Measurements from ENCODE around the gene TNPO2. TPM values are rescaled to one million over a fixed set of nuclear protein-coding genes. Genes with fewer than 3 reads are reported as not detected.

Gene TNPO2
- total RNA-seq (2021) (90.9 to 105 TPM (median 94.4 TPM) in 3 replicates), Bru-seq, nascent RNA (percentile 78 among the genes with signal in this experiment)
- long read RNA-seq, experiment 1, partial matches to known transcripts = 6 of 30 reads
- long read RNA-seq, experiment 1, other reads (novel, unspliced or antisense) = 23 of 30 reads
- long read RNA-seq, experiment 2, full-length matches to known transcripts = 2 of 34 reads
- long read RNA-seq, experiment 2, partial matches to known transcripts = 5 of 34 reads
- long read RNA-seq, experiment 2, other reads (novel, unspliced or antisense) = 27 of 34 reads
- long read RNA-seq, experiment 3, partial matches to known transcripts = 1 of 1 reads
- long read RNA-seq, experiment 3, other reads (novel, unspliced or antisense) = 0 of 1 reads

- Mint-ChIP-seq H3K27ac (peak within 1 kb of the TSS; percentile 99), H3K36me3 (peaks cover 10% of the 10 kb centered on the region), H3K4me1 (peaks cover 23% of the 10 kb centered on the region), H3K9me3 (no peaks in the 10 kb centered on the region), H3K4me3 (peak within 1 kb of the TSS; percentile 93), H3K27me3 (ENCODE audit: low read depth) (no peaks in the 10 kb centered on the region)
- ChIA-PET POLR2A (interaction anchor here (1.1 to 5.4 kb wide), 4 partner anchors 12 to 161 kb away, joined by 3 to 44 read pairs (median 4); partner anchors contain the start of genes GET3 and TRIR), CTCF (interaction anchor here (0.8 to 4.4 kb wide), 13 partner anchors 10 to 161 kb away, joined by 3 to 35 read pairs (median 5); no protein-coding TSS in a partner anchor)
- ATAC-seq = peak; percentile 57
- DNase-seq (ENCODE audit: low spot score) = peak; percentile 89
- TF ChIP-seq SP1 (CRISPR knock-in tag; conservative IDR thresholded peaks at IDR 0.05) (peak; percentile 43; the same call in 1 of the 2 replicates), ZNF423 (CRISPR knock-in tag; IDR thresholded peaks at IDR 0.05) (no peak), FOXP4 (CRISPR knock-in tag; IDR thresholded peaks at IDR 0.05) (peak; percentile 49; the same call in 1 of the 2 replicates), MAX (CRISPR knock-in tag; IDR thresholded peaks at IDR 0.05) (peak; percentile 93), USF1 (CRISPR knock-in tag; IDR thresholded peaks at IDR 0.05) (peak; percentile 62; the same call in 1 of the 2 replicates), FOXJ3 (CRISPR knock-in tag; IDR thresholded peaks at IDR 0.05; ENCODE audit: borderline replicate concordance) (no peak), GRHL2 (CRISPR knock-in tag; IDR thresholded peaks at IDR 0.05; ENCODE audit: insufficient replicate concordance, severe bottlenecking) (no peak), ZNF219 (CRISPR knock-in tag; IDR thresholded peaks at IDR 0.05; ENCODE audit: borderline replicate concordance) (no peak), HMGXB4 (CRISPR knock-in tag; IDR thresholded peaks at IDR 0.05) (no peak), NR2C2 (CRISPR knock-in tag; IDR thresholded peaks at IDR 0.05) (no peak), CREM (CRISPR knock-in tag; IDR thresholded peaks at IDR 0.05) (peak; percentile 39), MYBL2 (CRISPR knock-in tag; IDR thresholded peaks at IDR 0.05) (peak; percentile 73; the same call in 1 of the 2 replicates), E2F4 (CRISPR knock-in tag; IDR thresholded peaks at IDR 0.05; ENCODE audit: borderline replicate concordance, low read depth) (no peak), ATF1 (CRISPR knock-in tag; IDR thresholded peaks at IDR 0.05) (no peak), FOXP1 (CRISPR knock-in tag; IDR thresholded peaks at IDR 0.05; ENCODE audit: borderline replicate concordance) (no peak), ZSCAN18 (CRISPR knock-in tag; IDR thresholded peaks at IDR 0.05) (no peak), USF2 (CRISPR knock-in tag; IDR thresholded peaks at IDR 0.05) (peak; percentile 80), ATF3 (CRISPR knock-in tag; conservative IDR thresholded peaks at IDR 0.05) (no peak), ARID4B (CRISPR knock-in tag; IDR thresholded peaks at IDR 0.05; ENCODE audit: borderline replicate concordance) (no peak; the same call in 1 of the 2 replicates), FOXK1 (CRISPR knock-in tag; IDR thresholded peaks at IDR 0.05) (0 out of 2 replicates have a peak, but pooled peaks have one; percentile 18)
These were observed at the start of gene TNPO2 for GRCh38 chr19:12723641-12724426. TSS of gene TNPO2 (minus strand) at chr19:12723932. CDS start at chr19:12720977, 2,955 bp downstream.

All from WTC11 (cell line).